Measurements from ENCODE around the gene B3GALT6.

- TF ChIP-seq CTCF (IDR thresholded peaks at IDR 0.05; ENCODE audit: poor library complexity), result no peak
- TF ChIP-seq EZH2 (IDR thresholded peaks at IDR 0.05; ENCODE audit: borderline replicate concordance), result no peak
- no peak for TF ChIP-seq EZH2phosphoT487 (IDR thresholded peaks at IDR 0.05; ENCODE audit: low read depth, severe bottlenecking, unreplicated experiment)
These were observed 38.8 kb downstream of the B3GALT6 start for GRCh38 chr1:1270813-1271212.

Data from hepatocyte (in vitro differentiated cells).